ENCODE data around the gene SAMD14. TPM values are rescaled to one million over a fixed set of nuclear protein-coding genes. Genes with fewer than 3 reads are reported as not detected.

Gene SAMD14
- polyA plus RNA-seq, 2 of the 4 experiments (the other 2 are of a cell fraction): 0.12 to 0.75 TPM

DNA sequence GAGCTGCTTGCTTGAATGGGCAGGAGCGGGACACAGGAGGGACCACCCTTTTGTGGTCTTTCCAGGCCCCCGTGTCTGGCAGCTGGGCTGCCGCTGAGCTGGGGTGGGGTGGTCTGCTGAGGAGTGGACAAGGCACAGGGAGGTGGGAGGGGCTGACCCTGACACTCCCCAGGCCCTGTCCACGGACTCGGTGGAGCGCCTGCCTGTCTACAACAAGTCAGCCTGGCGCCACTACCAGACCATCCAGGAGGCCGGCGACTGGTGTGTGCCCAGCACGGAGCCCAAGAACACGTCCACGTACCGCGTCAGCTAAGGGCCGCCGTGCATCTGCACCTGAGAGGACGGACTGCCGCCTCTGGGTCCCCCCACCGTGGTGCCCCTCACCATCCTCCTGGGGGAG lies 20.2 kb downstream of the SAMD14 start (continued):
- TF ChIP-seq CBX8 (IDR thresholded peaks at IDR 0.05) (no peak), HOXB5 (CRISPR knock-in tag; IDR thresholded peaks at IDR 0.05) (no peak), SREBF2 (IDR thresholded peaks at IDR 0.05) (no peak), NPAS2 (CRISPR knock-in tag; IDR thresholded peaks at IDR 0.05; ENCODE audit: borderline replicate concordance) (no peak)
- TF ChIP-seq, protein P1, sequence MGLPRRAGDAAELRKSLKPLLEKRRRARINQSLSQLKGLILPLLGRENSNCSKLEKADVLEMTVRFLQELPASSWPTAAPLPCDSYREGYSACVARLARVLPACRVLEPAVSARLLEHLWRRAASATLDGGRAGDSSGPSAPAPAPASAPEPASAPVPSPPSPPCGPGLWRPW (IDR thresholded peaks at IDR 0.05): no peak
- TF ChIP-seq, protein P2, sequence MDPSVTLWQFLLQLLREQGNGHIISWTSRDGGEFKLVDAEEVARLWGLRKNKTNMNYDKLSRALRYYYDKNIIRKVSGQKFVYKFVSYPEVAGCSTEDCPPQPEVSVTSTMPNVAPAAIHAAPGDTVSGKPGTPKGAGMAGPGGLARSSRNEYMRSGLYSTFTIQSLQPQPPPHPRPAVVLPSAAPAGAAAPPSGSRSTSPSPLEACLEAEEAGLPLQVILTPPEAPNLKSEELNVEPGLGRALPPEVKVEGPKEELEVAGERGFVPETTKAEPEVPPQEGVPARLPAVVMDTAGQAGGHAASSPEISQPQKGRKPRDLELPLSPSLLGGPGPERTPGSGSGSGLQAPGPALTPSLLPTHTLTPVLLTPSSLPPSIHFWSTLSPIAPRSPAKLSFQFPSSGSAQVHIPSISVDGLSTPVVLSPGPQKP (IDR thresholded peaks at IDR 0.05; ENCODE audit: low read depth, low read length): no peak

DNA sequence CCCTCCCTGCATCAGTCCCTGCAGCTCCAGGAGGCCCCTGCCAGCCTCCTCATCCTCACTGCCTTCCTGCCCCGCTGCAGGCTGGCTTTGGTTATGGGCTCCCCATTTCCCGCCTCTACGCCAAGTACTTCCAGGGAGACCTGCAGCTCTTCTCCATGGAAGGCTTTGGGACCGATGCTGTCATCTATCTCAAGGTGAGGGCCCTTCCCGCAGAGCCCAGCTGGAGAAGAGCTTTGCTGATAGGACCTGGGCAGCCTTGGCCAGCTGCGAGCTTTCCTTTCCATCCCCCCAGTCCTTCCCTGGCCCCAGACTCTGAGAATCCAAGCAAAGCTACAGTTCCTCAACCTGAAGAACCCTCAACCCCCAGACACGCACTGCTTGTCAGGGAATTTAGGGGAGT lies 20.8 kb downstream of the SAMD14 start:
- 82% methylated on average over 7 of the region's 7 CpGs for WGBS (ENCODE audit: missing lambda C conversion rate)
- Histone ChIP-seq H3K4me3 (no peak overlapping the region), H3K4me1 (peaks cover 14% of the 10 kb centered on the region; the same call in 2 of the 3 replicates), H3K4me2 (no peak overlapping the region), H3K27ac (no peak overlapping the region), H3K9me3 (no peaks in the 10 kb centered on the region)
- no peak for FAIRE-seq
- ATAC-seq: no peak
- DNase-seq (ENCODE audit: low read depth in 1 of 2, low spot score in 1 of 2): no peak
- POLR2A ChIA-PET: no interaction called here
- CTCF ChIA-PET: interaction anchor here (0.9 to 60.2 kb wide), 10 partner anchors 4 to 188 kb away, joined by 3 to 1356 read pairs (median 8); partner anchors contain the start of genes PDK2, PPP1R9B and SAMD14
- TF ChIP-seq, protein P3, sequence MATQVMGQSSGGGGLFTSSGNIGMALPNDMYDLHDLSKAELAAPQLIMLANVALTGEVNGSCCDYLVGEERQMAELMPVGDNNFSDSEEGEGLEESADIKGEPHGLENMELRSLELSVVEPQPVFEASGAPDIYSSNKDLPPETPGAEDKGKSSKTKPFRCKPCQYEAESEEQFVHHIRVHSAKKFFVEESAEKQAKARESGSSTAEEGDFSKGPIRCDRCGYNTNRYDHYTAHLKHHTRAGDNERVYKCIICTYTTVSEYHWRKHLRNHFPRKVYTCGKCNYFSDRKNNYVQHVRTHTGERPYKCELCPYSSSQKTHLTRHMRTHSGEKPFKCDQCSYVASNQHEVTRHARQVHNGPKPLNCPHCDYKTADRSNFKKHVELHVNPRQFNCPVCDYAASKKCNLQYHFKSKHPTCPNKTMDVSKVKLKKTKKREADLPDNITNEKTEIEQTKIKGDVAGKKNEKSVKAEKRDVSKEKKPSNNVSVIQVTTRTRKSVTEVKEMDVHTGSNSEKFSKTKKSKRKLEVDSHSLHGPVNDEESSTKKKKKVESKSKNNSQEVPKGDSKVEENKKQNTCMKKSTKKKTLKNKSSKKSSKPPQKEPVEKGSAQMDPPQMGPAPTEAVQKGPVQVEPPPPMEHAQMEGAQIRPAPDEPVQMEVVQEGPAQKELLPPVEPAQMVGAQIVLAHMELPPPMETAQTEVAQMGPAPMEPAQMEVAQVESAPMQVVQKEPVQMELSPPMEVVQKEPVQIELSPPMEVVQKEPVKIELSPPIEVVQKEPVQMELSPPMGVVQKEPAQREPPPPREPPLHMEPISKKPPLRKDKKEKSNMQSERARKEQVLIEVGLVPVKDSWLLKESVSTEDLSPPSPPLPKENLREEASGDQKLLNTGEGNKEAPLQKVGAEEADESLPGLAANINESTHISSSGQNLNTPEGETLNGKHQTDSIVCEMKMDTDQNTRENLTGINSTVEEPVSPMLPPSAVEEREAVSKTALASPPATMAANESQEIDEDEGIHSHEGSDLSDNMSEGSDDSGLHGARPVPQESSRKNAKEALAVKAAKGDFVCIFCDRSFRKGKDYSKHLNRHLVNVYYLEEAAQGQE (IDR thresholded peaks at IDR 0.05): no peak
- TF ChIP-seq CHD2 (IDR thresholded peaks at IDR 0.05; ENCODE audit: low read length, partially characterized antibody) (no peak), ZC3H11A (IDR thresholded peaks at IDR 0.05) (no peak), SMC3 (IDR thresholded peaks at IDR 0.05) (no peak), HEYL (CRISPR knock-in tag; IDR thresholded peaks at IDR 0.05) (no peak), HOXA7 (CRISPR knock-in tag; IDR thresholded peaks at IDR 0.05) (no peak), MAFK (IDR thresholded peaks at IDR 0.05; ENCODE audit: partially characterized antibody) (no peak), RAD21 (conservative IDR thresholded peaks at IDR 0.05 in 1 of 2, IDR thresholded peaks at IDR 0.05 in 1 of 2) (no peak), TP53 (CRISPR knock-in tag; IDR thresholded peaks at IDR 0.05) (no peak)
- TF ChIP-seq, protein P4, sequence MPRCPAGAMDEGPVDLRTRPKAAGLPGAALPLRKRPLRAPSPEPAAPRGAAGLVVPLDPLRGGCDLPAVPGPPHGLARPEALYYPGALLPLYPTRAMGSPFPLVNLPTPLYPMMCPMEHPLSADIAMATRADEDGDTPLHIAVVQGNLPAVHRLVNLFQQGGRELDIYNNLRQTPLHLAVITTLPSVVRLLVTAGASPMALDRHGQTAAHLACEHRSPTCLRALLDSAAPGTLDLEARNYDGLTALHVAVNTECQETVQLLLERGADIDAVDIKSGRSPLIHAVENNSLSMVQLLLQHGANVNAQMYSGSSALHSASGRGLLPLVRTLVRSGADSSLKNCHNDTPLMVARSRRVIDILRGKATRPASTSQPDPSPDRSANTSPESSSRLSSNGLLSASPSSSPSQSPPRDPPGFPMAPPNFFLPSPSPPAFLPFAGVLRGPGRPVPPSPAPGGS (IDR thresholded peaks at IDR 0.05): no peak

DNA sequence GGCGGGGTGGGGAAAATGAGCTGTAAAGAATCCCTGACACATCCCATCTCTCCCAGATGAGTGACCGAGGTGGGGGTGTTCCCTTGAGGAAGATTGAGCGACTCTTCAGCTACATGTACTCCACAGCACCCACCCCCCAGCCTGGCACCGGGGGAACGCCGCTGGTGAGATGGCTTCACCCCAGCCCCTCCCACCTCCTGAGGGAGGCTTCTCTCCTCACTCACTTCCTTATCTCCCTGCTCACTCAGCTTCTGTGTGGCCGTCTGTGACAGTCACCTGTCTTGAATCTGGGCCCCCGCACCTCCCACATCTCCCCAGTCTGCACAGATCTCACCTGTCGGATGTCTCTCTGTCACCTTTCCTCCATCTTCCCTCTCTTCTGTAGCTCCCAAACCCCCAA lies 21.4 kb downstream of the SAMD14 start:
- ChIA-PET CTCF (interaction anchor here (0.9 to 60.2 kb wide), 10 partner anchors 4 to 189 kb away, joined by 3 to 1356 read pairs (median 8); partner anchors contain the start of genes PDK2, PPP1R9B and SAMD14), POLR2A (no interaction called here)
- WGBS (ENCODE audit: missing lambda C conversion rate): 83% methylated on average over 9 of the region's 9 CpGs
- H3K4me2 ChIP-seq: no peak overlapping the region
- no peak overlapping the region for H3K27ac ChIP-seq
- H3K4me3 ChIP-seq: no peak overlapping the region
- no peak for ATAC-seq
- no peaks in the 10 kb centered on the region for H3K9me3 ChIP-seq
- DNase-seq (ENCODE audit: low read depth in 1 of 2, low spot score in 1 of 2): no peak
- H3K4me1 ChIP-seq: peaks cover 14% of the 10 kb centered on the region; the same call in 2 of the 3 replicates
- no peak for FAIRE-seq
- TF ChIP-seq, protein P2 (IDR thresholded peaks at IDR 0.05; ENCODE audit: low read depth, low read length): no peak
- no peak for TF ChIP-seq HOXB5 (CRISPR knock-in tag; IDR thresholded peaks at IDR 0.05)
- TF ChIP-seq RNF2 (IDR thresholded peaks at IDR 0.05; ENCODE audit: borderline replicate concordance, low read depth): no peak
- TF ChIP-seq JUNB (IDR thresholded peaks at IDR 0.05): no peak
- no peak for TF ChIP-seq MYC (IDR thresholded peaks at IDR 0.05; ENCODE audit: borderline replicate concordance, low read length)
- TF ChIP-seq BHLHE40 (IDR thresholded peaks at IDR 0.05; ENCODE audit: low read depth, low read length): no peak
- TF ChIP-seq, protein P5, sequence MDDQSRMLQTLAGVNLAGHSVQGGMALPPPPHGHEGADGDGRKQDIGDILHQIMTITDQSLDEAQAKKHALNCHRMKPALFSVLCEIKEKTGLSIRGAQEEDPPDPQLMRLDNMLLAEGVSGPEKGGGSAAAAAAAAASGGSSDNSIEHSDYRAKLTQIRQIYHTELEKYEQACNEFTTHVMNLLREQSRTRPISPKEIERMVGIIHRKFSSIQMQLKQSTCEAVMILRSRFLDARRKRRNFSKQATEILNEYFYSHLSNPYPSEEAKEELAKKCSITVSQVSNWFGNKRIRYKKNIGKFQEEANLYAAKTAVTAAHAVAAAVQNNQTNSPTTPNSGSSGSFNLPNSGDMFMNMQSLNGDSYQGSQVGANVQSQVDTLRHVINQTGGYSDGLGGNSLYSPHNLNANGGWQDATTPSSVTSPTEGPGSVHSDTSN (IDR thresholded peaks at IDR 0.05): no peak
- no peak for TF ChIP-seq GATA3 (IDR thresholded peaks at IDR 0.05; ENCODE audit: borderline replicate concordance)
- no peak for TF ChIP-seq HOXB13 (CRISPR knock-in tag; IDR thresholded peaks at IDR 0.05; ENCODE audit: low read depth)
- no peak for TF ChIP-seq PHF8 (IDR thresholded peaks at IDR 0.05; ENCODE audit: borderline replicate concordance, low read depth)
- TF ChIP-seq KDM5A (IDR thresholded peaks at IDR 0.05): no peak
- TF ChIP-seq, protein P6, sequence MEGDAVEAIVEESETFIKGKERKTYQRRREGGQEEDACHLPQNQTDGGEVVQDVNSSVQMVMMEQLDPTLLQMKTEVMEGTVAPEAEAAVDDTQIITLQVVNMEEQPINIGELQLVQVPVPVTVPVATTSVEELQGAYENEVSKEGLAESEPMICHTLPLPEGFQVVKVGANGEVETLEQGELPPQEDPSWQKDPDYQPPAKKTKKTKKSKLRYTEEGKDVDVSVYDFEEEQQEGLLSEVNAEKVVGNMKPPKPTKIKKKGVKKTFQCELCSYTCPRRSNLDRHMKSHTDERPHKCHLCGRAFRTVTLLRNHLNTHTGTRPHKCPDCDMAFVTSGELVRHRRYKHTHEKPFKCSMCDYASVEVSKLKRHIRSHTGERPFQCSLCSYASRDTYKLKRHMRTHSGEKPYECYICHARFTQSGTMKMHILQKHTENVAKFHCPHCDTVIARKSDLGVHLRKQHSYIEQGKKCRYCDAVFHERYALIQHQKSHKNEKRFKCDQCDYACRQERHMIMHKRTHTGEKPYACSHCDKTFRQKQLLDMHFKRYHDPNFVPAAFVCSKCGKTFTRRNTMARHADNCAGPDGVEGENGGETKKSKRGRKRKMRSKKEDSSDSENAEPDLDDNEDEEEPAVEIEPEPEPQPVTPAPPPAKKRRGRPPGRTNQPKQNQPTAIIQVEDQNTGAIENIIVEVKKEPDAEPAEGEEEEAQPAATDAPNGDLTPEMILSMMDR (IDR thresholded peaks at IDR 0.05): no peak

Data from A549 (cell line).